Activated naive CD8-positive, alpha-beta T cell treated with anti-CD3 and anti-CD28 coated beads for 36 hours (primary cell): Measurements from ENCODE around the gene CCL2. TPM values are rescaled to one million over a fixed set of nuclear protein-coding genes. Genes with fewer than 3 reads are reported as not detected.

Experiments
- DNase-seq: peaks from one replicate; pipeline ENCODE4 v3.0.0; 2021
- H3K27ac Mint-ChIP-seq: one replicate; pipeline ENCODE4 v1.8.0; 2022; ENCODE audit warnings: mild to moderate bottlenecking, moderate library complexity, mixed read lengths
- H3K27me3 Mint-ChIP-seq: one replicate; pipeline ENCODE4 v1.8.0; 2022; ENCODE audit warnings: mild to moderate bottlenecking, mixed read lengths
- H3K36me3 Mint-ChIP-seq: one replicate; pipeline ENCODE4 v1.8.0; 2021; ENCODE audit warnings: mild to moderate bottlenecking, mixed read lengths
- H3K4me1 Mint-ChIP-seq: one replicate; pipeline ENCODE4 v1.8.0; 2021; ENCODE audit warnings: mixed read lengths
- H3K4me3 Mint-ChIP-seq: one replicate; pipeline ENCODE4 v1.8.0; 2022; ENCODE audit warnings: mild to moderate bottlenecking, moderate library complexity, mixed read lengths
- H3K9me3 Mint-ChIP-seq: one replicate; pipeline ENCODE4 v1.8.0; 2022; ENCODE audit warnings: mixed read lengths
- total RNA-seq, 2 experiments: library from RNA; stranded (reverse); gene quantifications; one replicate each; pipeline ENCODE4 v1.2.3, GENCODE V29; 2021

CCL2 gene
- total RNA-seq, 2 experiments from 2014 or later, result not detected

DNA sequence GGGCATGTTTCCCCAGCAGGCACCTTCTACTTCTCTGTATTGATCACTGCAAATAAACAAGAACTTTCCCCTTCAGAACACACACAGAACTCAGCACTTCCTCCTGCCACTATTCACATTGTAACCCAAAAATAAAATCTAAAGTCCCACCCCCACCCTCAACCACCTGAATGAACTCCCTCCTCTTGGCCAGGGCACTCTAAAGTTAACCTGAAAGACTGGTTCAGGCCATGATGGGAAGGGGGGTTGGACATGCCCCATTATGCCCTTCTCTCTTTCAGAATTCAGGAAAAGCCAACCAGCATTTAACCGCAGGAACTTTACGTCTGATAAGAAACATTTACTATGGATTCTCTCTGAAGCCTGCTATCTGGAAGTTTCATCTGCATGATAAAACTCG is 27.4 kb upstream of the CCL2 start:
- Mint-ChIP-seq H3K9me3 (peaks cover 9% of the 10 kb centered on the region), H3K27me3 (peaks cover 32% of the 10 kb centered on the region), H3K4me3 (no peak overlapping the region), H3K4me1 (no peaks in the 10 kb centered on the region), H3K36me3 (no peaks in the 10 kb centered on the region), H3K27ac (no peak overlapping the region)
- DNase-seq, result no peak

DNA sequence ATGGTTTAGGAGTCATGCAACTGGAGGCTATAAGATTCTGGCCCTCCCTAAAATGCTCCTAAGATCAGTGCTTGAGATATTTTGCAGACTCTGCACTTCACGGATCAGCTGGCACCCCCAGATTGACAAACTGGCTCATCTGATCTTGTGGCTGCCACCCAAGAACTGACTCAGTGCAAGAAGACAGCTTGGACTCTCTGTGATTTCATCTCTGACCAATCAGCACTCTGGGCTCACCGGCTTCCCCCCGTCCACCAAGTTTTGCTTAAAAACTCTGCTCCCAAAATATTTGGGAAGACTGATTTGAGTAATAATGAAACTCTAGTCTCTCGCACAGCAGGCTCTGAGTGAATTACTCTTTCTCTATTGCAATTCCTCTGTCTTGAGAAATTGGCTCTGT is 26.3 kb upstream of the CCL2 start:
- Mint-ChIP-seq H3K4me1 (no peaks in the 10 kb centered on the region), H3K4me3 (no peak overlapping the region), H3K36me3 (no peaks in the 10 kb centered on the region), H3K9me3 (peaks cover 9% of the 10 kb centered on the region), H3K27me3 (peaks cover 38% of the 10 kb centered on the region), H3K27ac (no peak overlapping the region)
- no peak for DNase-seq

DNA sequence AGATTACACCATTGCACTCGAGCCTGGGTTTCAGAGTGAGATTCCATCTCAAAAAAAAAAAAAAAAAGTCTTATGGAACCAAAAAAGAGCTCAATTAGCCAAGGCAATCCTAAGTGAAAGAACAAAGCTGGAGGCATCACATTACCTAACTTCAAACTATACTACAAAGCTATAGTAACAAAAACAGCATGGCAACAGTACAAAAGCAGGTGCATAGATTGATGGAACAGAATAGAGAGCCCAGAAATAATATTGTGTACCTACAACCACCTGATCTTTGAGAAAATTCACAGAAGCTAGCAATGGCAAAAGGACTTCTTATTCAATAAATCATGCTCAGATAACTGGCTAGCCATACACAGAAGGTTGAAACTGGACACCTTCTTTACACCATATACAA is 24.7 kb upstream of the CCL2 start:
- Mint-ChIP-seq H3K27ac (no peak overlapping the region), H3K4me1 (no peaks in the 10 kb centered on the region), H3K9me3 (peaks cover 9% of the 10 kb centered on the region), H3K4me3 (no peak overlapping the region), H3K27me3 (peaks cover 40% of the 10 kb centered on the region), H3K36me3 (no peaks in the 10 kb centered on the region)
- DNase-seq, result no peak

DNA sequence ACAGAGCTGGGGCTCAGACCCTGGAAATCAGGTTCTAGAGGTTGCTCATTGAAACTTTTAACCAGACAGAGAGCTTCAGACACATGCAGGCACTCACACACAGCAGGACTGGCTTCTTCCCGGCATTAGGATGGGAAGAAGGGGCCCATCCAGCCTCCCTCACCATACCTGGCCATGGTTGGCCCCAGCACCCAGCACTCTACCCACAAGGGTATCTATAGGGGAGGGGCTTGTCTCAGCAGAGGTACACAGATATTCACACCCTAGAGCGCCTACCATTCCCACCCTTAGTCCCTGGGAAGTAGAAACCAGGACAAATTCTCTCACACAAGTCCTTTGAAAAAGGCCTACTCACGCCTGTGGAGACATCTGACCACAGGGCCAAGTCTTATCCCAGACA is 20.5 kb upstream of the CCL2 start:
- Mint-ChIP-seq H3K4me3 (no peak overlapping the region), H3K27ac (no peak overlapping the region), H3K27me3 (peaks cover 33% of the 10 kb centered on the region), H3K9me3 (peaks cover under 1% of the 10 kb centered on the region), H3K4me1 (no peaks in the 10 kb centered on the region), H3K36me3 (no peaks in the 10 kb centered on the region)
- DNase-seq, result no peak

DNA sequence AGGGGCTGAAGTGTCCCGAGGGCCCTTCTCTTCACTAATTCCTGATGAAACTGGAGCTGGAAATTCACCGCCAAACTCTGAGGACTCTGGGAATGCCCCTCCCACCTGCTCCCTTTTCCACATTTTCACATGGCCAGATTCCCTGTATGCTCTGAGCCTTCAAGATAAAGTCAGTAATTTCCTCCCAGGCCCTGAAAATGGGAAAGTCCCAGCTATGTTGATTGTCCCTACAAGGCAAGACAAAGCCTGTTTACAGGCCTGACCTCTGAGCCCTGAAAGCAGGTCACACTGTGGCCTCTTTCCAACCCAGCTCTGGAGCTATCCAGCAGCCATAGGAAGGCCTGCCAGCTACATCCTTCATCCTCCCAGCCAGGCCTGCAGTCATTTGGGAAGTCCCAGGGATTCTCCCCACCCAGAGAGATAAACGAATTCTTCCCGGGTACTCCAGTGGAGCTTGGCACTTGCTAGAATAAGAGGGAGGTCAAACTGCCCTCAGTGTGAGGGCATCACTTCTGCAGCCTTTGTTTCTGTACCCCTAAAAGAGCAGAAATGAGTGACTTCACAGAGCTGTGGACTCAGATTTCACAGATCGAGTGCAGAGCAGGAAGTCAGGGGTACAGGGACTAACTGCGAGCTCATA is 19.6 kb upstream of the CCL2 start:
- DNase-seq, result no peak
- H3K4me3 Mint-ChIP-seq, result no peak overlapping the region
- no peaks in the 10 kb centered on the region for H3K9me3 Mint-ChIP-seq
- H3K27ac Mint-ChIP-seq, result no peak overlapping the region
- no peaks in the 10 kb centered on the region for H3K4me1 Mint-ChIP-seq
- H3K36me3 Mint-ChIP-seq, result no peaks in the 10 kb centered on the region
- H3K27me3 Mint-ChIP-seq, result peaks cover 31% of the 10 kb centered on the region

DNA sequence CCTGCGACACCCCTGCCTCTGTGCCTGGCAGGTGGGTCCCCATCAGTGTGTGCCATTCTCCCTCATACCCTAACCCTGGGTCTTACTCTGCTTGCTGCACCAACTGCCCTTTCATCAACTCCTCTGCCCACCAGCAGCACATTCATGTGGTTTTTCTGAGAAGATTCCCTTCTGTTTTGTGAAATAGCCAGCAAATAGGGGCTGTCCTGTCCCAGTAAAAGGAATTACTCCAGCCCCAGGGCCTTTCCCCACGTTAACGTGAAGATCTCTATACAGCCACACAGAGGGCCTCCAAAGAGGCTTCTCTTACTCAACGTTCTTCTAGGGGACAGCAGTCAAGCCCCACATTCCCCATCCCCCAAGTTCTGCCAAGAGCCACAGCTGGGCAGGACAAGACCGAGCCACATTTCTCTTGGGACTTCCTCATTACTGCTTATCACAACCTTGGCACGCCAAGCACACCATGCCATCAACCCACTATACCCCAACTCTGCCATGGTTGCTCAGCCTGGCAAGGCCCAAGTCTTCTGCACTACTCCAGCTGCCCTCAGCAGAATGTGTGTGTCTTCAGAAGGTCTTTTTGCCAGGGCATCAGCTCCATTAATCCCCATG is 18.7 kb upstream of the CCL2 start:
- Mint-ChIP-seq H3K27ac (no peak overlapping the region), H3K9me3 (no peaks in the 10 kb centered on the region), H3K4me1 (no peaks in the 10 kb centered on the region), H3K27me3 (peaks cover 22% of the 10 kb centered on the region), H3K4me3 (no peak overlapping the region), H3K36me3 (no peaks in the 10 kb centered on the region)
- DNase-seq, result no peak

DNA sequence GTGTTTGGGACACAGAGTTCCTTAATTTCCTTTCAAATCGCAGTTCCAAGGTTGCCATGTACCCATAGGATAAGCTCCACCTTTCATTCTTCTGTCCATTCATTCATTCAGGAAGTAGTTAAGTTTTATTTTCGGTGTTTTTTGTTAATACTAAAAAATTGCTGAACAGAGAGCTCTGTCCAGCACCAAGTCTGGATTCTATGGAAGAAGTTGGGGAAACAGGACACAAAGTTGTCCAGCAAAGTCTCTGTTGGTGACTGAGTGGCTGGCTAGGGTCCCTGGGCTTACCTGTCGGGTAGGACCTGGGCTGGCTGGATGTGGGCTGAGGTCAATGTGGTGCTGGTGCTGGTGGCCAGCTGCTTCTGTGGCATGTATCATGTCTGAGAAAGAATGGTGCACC is 17.6 kb upstream of the CCL2 start:
- Mint-ChIP-seq H3K4me1 (no peaks in the 10 kb centered on the region), H3K4me3 (no peak overlapping the region), H3K9me3 (no peaks in the 10 kb centered on the region)

DNA sequence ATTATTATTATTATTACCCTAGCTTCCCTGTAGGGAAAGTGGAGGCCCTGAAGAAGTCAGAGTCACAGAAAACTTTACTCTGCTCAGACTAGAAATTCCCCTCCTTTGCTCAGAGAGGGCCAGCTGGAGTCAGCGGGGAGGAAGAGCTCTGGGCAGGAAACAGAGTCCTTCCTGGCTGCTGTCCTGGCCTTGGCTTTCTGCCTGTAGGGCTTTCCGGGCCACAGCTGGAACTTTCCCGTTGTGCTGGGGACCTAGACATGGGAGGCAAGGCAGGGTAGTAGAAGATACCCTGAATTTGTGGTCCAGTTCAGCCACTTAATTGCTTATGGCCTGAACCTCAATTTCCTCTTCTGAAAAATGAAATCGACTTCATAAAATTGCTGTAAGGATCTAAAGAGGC is 14.0 kb upstream of the CCL2 start:
- Mint-ChIP-seq H3K27me3 (peaks cover 11% of the 10 kb centered on the region), H3K27ac (no peak overlapping the region), H3K9me3 (no peaks in the 10 kb centered on the region), H3K4me1 (no peaks in the 10 kb centered on the region), H3K36me3 (no peaks in the 10 kb centered on the region), H3K4me3 (no peak overlapping the region)
- DNase-seq, result no peak

More for the DNA sequence above, 17.6 kb upstream of the CCL2 start:
- H3K27me3 Mint-ChIP-seq, result peaks cover 19% of the 10 kb centered on the region
- DNase-seq, result no peak
- H3K27ac Mint-ChIP-seq, result no peak overlapping the region
- no peaks in the 10 kb centered on the region for H3K36me3 Mint-ChIP-seq

DNA sequence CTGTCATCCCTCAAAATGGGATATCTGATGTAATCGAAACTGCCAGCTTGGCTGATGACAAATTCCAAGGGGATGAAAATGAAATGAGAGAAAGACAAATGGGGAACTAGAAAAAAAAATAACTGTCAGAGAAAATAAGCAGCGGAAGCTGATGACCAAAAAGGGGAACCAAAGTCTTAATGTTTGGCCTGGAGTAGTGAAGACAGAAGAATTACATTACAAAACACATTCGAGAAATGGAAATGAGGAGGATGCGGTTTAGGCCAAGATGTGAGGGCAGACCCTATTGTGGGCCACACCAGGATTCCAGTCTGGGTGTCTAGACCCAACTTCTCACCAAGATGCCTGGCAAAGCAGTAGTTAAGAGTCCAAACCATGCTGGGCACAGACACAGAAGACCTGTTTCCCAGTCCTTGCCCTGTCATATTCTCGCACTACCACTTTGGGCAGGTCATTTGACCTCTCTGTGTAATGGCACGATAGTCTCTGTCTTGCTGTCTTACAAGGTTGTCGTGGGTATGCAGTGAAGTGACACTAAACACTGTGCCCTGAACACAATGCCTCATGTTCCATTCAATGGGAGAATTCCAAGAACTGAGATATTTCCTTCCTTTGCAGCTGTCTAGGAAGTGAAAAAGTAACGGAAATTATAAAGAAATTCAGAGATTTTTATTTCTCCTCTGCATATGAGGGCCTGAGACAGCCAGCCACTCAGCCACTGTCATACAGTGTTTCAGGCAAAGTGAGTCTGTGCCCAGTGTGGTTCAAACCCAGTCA is 12.3 kb upstream of the CCL2 start:
- DNase-seq, result no peak
- no peaks in the 10 kb centered on the region for H3K4me1 Mint-ChIP-seq
- H3K27me3 Mint-ChIP-seq, result peaks cover 4% of the 10 kb centered on the region
- no peaks in the 10 kb centered on the region for H3K9me3 Mint-ChIP-seq
- H3K4me3 Mint-ChIP-seq, result no peak overlapping the region
- H3K27ac Mint-ChIP-seq, result no peak overlapping the region
- no peaks in the 10 kb centered on the region for H3K36me3 Mint-ChIP-seq

DNA sequence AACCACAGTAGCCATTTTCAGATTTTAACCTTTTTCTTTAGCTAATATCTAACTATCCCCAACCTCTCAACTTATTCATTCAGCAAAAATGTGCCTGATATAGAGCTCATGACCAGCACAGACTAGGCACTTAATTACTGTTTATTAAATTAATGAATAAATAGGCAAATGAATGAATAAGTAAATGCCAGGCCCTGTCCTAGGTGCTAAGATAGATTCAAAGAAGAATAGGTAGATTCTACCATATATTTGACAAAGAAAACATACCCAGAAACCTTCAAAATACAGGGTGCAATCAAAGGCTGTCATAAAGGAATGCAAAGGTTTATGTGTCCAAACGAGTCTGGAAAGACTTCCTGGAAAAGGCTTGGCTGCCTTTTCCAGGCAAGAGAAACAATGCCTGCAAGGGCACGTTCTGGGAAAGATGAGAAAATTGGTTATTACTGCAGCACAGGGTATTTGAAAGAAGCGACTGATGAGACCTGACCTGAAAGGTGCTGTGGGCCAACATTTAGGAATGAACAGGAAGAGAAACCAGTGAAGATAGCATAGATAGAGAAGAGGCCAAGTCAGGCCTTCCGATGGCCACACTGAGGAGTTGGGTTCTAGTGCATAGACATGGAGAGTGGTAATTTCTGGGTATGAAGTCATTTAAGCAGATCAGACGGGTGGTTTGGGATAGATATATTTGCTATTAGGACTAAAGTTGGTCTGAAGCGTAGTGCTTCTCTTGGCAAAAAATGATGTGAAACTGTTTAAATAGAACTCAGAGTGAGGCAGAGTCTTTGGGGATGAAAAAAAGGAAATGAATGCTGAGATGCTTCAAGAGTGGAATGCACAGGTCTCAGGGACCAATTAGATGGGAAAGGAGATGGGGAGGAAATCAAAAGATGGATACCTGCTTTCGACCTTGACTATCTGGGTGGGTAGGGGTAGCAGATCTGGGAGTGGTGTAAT is 11.4 kb upstream of the CCL2 start:
- Mint-ChIP-seq H3K27ac (no peak overlapping the region), H3K4me3 (no peak overlapping the region), H3K27me3 (peaks cover 4% of the 10 kb centered on the region), H3K36me3 (no peaks in the 10 kb centered on the region), H3K9me3 (no peaks in the 10 kb centered on the region), H3K4me1 (no peaks in the 10 kb centered on the region)
- DNase-seq, result no peak

DNA sequence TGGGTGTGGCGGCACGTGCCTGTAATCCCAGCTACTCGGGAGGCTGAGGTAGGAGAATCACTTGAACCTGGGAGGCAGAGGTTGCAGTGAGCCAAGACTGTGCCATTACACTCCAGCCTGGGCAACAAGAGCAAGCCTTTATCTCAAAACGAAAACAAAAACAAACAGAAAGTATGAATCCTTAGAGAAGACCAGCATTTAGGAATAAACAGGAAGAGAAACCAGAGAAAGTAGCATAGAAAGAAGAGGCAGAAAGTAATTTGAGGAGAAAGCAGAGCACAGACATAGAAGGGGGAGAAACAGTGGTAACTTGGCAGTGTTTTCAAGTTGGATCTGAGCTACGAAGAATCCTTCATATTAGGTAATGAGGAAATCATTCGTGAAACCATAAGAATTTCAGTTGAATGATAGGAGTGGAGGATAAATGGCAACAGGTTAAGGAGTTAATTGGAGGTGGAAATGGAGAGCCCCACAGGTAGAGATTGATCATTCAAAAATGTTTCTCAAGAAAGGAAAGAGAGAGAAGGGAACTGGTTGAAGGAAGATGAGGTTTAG is 9.7 kb upstream of the CCL2 start:
- DNase-seq, result no peak
- H3K27ac Mint-ChIP-seq, result no peak overlapping the region
- no peaks in the 10 kb centered on the region for H3K36me3 Mint-ChIP-seq
- H3K4me1 Mint-ChIP-seq, result no peaks in the 10 kb centered on the region
- no peaks in the 10 kb centered on the region for H3K9me3 Mint-ChIP-seq
- no peak overlapping the region for H3K4me3 Mint-ChIP-seq
- H3K27me3 Mint-ChIP-seq, result peaks cover 4% of the 10 kb centered on the region

DNA sequence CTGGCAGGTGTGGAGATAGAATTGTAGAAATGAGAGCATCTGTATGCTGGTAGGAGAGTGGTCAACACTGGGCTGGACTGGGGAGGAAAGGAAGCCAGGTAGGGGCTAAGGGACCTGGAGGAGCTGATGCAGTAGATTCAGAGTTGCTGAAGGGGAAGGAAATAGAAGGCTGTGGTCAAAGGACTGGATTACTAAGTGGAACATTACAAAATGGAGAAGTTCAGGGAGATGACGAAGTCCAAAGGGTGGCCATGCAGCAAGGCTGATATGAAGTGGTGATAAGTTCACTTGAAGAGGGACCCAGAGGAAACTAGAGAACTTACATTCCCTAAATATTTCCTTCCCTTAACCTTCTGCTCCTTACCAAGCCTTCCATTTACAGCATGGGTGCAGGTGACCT is 8.6 kb upstream of the CCL2 start:
- Mint-ChIP-seq H3K27ac (no peak overlapping the region), H3K36me3 (no peaks in the 10 kb centered on the region), H3K27me3 (peaks cover 10% of the 10 kb centered on the region), H3K9me3 (no peaks in the 10 kb centered on the region), H3K4me1 (no peaks in the 10 kb centered on the region), H3K4me3 (no peak overlapping the region)
- DNase-seq, result no peak

DNA sequence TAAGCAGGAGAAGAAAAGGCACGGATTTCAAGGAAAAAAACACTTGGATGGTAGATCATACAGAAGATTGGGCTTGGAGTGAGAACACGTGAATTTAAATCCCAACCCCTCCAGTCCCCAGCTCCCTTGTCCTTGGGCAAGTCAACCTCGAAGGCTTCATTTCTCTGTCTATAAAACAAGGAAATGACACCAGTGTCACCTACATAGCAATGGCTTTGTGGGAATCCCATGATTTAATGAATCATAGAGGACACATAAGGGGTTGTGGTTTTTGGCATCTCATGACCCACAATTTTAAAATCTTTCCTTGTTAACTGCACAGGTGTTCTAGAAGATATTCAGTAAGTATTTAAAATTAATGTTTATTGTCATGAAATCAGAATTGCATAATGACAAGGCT is 8.2 kb upstream of the CCL2 start:
- H3K36me3 Mint-ChIP-seq, result no peaks in the 10 kb centered on the region
- H3K4me1 Mint-ChIP-seq, result no peaks in the 10 kb centered on the region
- H3K27me3 Mint-ChIP-seq, result peaks cover 10% of the 10 kb centered on the region
- H3K4me3 Mint-ChIP-seq, result no peak overlapping the region
- no peak overlapping the region for H3K27ac Mint-ChIP-seq
- no peaks in the 10 kb centered on the region for H3K9me3 Mint-ChIP-seq
- DNase-seq, result no peak

DNA sequence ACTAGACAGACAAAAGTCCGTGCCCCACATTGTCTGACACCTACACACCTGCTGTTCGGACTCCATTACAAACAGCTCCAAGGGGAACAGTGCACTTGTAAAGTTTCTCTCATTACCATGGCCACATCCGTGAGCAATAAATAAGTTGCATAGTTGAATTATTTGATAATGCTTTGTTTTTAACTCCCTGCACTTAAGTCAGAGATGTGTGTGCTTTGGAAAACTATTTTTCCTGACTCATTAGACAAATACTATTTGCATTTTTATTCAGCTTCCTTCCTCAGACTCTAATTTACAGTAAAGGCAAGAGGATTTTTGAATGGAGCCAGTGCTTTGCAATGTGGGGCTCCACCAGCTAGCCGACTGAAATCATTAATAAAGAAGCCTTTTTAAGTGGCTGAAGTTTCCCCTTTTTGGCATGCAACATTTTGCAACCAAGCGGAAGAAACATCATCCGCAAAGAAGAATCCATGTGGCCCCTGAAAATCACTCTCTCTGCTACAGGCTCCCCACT is 6.5 kb upstream of the CCL2 start:
- Mint-ChIP-seq H3K4me1 (no peaks in the 10 kb centered on the region), H3K27me3 (peaks cover 11% of the 10 kb centered on the region), H3K27ac (no peak overlapping the region), H3K36me3 (no peaks in the 10 kb centered on the region), H3K4me3 (no peak overlapping the region), H3K9me3 (no peaks in the 10 kb centered on the region)
- DNase-seq, result no peak
